ENCODE results near the gene CACFD1. TPM values are rescaled to one million over a fixed set of nuclear protein-coding genes. Genes with fewer than 3 reads are reported as not detected.

CACFD1 gene
- total RNA-seq, 1 experiment from 2014 or later, result 22.5 TPM

DNA sequence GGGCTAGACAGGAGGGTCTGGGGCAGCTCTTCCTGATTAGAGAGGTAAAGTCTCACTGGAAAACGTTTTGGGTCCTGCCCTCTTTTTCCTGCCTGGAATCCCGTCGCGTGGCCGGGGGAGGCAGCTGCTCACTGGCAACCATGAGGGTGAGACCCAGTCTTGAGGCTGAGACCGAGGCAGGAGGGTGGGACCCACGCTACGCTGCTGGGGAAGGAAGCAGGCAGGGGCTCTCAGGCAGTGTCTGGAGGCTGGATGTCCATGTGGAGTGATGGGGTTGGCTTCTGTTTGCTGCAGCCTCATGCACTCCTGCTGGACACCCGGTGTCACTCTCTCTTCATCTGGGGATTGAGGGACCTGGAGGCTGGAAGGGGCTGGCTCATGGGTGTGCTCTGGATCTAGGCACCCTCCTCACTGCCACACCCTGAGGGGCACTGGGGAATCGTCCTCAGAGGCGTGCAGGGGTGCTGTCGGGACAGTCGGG is 30.5 kb downstream of the CACFD1 start:
- no peak overlapping the region for H3K4me3 Mint-ChIP-seq
- no peaks in the 10 kb centered on the region for H3K36me3 Mint-ChIP-seq
- TF ChIP-seq MYBL2 (CRISPR knock-in tag; IDR thresholded peaks at IDR 0.05), result no peak
- TF ChIP-seq, protein P1, sequence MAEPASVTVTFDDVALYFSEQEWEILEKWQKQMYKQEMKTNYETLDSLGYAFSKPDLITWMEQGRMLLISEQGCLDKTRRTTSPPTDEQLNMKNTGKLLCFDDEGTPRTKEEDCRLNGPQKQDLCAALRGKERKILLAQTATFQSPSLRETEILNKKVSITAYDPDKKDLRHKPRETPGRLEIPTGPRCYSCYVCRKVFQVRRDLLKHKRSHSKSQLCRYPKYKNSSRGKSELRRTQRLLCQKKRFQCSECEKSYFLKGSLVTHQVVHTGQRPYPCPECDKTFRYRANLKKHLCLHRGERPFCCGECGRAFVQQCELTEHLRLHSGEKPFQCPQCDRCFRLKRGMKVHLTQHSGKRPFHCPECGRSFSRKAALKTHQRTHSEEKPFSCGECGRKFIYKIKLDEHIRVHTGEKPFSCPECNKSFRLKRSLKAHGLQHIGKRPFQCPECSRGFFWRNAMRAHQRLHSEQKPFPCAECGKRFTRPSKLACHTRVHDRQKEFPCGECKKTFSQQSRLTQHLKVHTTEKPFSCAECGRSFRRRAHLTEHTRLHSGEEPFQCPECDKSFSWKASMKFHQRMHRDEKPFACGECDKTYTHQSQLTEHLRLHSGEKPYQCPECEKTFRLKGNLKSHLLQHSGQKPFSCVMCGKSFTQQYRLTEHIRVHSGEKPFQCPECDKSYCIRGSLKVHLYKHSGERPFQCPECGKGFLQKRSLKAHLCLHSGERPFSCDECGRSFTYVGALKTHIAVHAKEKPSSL (CRISPR knock-in tag; conservative IDR thresholded peaks at IDR 0.05), result no peak
- TF ChIP-seq, protein P2, sequence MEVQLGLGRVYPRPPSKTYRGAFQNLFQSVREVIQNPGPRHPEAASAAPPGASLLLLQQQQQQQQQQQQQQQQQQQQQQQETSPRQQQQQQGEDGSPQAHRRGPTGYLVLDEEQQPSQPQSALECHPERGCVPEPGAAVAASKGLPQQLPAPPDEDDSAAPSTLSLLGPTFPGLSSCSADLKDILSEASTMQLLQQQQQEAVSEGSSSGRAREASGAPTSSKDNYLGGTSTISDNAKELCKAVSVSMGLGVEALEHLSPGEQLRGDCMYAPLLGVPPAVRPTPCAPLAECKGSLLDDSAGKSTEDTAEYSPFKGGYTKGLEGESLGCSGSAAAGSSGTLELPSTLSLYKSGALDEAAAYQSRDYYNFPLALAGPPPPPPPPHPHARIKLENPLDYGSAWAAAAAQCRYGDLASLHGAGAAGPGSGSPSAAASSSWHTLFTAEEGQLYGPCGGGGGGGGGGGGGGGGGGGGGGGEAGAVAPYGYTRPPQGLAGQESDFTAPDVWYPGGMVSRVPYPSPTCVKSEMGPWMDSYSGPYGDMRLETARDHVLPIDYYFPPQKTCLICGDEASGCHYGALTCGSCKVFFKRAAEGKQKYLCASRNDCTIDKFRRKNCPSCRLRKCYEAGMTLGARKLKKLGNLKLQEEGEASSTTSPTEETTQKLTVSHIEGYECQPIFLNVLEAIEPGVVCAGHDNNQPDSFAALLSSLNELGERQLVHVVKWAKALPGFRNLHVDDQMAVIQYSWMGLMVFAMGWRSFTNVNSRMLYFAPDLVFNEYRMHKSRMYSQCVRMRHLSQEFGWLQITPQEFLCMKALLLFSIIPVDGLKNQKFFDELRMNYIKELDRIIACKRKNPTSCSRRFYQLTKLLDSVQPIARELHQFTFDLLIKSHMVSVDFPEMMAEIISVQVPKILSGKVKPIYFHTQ (CRISPR knock-in tag; IDR thresholded peaks at IDR 0.05), result no peak
- no peak for TF ChIP-seq TEAD4 (CRISPR knock-in tag; IDR thresholded peaks at IDR 0.05)
- no peak for TF ChIP-seq MXD4 (CRISPR knock-in tag; IDR thresholded peaks at IDR 0.05; ENCODE audit: borderline replicate concordance)
- TF ChIP-seq RELA (CRISPR knock-in tag; IDR thresholded peaks at IDR 0.05; ENCODE audit: borderline replicate concordance), result no peak
- TF ChIP-seq, protein P3, sequence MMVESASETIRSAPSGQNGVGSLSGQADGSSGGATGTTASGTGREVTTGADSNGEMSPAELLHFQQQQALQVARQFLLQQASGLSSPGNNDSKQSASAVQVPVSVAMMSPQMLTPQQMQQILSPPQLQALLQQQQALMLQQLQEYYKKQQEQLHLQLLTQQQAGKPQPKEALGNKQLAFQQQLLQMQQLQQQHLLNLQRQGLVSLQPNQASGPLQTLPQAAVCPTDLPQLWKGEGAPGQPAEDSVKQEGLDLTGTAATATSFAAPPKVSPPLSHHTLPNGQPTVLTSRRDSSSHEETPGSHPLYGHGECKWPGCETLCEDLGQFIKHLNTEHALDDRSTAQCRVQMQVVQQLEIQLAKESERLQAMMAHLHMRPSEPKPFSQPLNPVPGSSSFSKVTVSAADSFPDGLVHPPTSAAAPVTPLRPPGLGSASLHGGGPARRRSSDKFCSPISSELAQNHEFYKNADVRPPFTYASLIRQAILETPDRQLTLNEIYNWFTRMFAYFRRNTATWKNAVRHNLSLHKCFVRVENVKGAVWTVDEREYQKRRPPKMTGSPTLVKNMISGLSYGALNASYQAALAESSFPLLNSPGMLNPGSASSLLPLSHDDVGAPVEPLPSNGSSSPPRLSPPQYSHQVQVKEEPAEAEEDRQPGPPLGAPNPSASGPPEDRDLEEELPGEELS (CRISPR knock-in tag; IDR thresholded peaks at IDR 0.05), result no peak
- TF ChIP-seq EMX1 (CRISPR knock-in tag; IDR thresholded peaks at IDR 0.05), result no peak
- TF ChIP-seq, protein P4, sequence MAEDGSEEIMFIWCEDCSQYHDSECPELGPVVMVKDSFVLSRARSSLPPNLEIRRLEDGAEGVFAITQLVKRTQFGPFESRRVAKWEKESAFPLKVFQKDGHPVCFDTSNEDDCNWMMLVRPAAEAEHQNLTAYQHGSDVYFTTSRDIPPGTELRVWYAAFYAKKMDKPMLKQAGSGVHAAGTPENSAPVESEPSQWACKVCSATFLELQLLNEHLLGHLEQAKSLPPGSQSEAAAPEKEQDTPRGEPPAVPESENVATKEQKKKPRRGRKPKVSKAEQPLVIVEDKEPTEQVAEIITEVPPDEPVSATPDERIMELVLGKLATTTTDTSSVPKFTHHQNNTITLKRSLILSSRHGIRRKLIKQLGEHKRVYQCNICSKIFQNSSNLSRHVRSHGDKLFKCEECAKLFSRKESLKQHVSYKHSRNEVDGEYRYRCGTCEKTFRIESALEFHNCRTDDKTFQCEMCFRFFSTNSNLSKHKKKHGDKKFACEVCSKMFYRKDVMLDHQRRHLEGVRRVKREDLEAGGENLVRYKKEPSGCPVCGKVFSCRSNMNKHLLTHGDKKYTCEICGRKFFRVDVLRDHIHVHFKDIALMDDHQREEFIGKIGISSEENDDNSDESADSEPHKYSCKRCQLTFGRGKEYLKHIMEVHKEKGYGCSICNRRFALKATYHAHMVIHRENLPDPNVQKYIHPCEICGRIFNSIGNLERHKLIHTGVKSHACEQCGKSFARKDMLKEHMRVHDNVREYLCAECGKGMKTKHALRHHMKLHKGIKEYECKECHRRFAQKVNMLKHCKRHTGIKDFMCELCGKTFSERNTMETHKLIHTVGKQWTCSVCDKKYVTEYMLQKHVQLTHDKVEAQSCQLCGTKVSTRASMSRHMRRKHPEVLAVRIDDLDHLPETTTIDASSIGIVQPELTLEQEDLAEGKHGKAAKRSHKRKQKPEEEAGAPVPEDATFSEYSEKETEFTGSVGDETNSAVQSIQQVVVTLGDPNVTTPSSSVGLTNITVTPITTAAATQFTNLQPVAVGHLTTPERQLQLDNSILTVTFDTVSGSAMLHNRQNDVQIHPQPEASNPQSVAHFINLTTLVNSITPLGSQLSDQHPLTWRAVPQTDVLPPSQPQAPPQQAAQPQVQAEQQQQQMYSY (CRISPR knock-in tag; IDR thresholded peaks at IDR 0.05), result no peak
- TF ChIP-seq, protein P5, sequence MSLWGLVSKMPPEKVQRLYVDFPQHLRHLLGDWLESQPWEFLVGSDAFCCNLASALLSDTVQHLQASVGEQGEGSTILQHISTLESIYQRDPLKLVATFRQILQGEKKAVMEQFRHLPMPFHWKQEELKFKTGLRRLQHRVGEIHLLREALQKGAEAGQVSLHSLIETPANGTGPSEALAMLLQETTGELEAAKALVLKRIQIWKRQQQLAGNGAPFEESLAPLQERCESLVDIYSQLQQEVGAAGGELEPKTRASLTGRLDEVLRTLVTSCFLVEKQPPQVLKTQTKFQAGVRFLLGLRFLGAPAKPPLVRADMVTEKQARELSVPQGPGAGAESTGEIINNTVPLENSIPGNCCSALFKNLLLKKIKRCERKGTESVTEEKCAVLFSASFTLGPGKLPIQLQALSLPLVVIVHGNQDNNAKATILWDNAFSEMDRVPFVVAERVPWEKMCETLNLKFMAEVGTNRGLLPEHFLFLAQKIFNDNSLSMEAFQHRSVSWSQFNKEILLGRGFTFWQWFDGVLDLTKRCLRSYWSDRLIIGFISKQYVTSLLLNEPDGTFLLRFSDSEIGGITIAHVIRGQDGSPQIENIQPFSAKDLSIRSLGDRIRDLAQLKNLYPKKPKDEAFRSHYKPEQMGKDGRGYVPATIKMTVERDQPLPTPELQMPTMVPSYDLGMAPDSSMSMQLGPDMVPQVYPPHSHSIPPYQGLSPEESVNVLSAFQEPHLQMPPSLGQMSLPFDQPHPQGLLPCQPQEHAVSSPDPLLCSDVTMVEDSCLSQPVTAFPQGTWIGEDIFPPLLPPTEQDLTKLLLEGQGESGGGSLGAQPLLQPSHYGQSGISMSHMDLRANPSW (CRISPR knock-in tag; conservative IDR thresholded peaks at IDR 0.05; ENCODE audit: low read depth), result no peak
- TF ChIP-seq, protein P6, sequence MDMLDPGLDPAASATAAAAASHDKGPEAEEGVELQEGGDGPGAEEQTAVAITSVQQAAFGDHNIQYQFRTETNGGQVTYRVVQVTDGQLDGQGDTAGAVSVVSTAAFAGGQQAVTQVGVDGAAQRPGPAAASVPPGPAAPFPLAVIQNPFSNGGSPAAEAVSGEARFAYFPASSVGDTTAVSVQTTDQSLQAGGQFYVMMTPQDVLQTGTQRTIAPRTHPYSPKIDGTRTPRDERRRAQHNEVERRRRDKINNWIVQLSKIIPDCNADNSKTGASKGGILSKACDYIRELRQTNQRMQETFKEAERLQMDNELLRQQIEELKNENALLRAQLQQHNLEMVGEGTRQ (CRISPR knock-in tag; IDR thresholded peaks at IDR 0.05), result no peak
- TF ChIP-seq GRHL2 (CRISPR knock-in tag; IDR thresholded peaks at IDR 0.05; ENCODE audit: insufficient replicate concordance, severe bottlenecking), result no peak
- no peak for TF ChIP-seq ZNF671 (CRISPR knock-in tag; IDR thresholded peaks at IDR 0.05)
- TF ChIP-seq, protein P7, sequence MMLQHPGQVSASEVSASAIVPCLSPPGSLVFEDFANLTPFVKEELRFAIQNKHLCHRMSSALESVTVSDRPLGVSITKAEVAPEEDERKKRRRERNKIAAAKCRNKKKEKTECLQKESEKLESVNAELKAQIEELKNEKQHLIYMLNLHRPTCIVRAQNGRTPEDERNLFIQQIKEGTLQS (CRISPR knock-in tag; conservative IDR thresholded peaks at IDR 0.05), result no peak
- TF ChIP-seq NFYB (CRISPR knock-in tag; conservative IDR thresholded peaks at IDR 0.05; ENCODE audit: low read depth), result no peak
- TF ChIP-seq, protein P8, sequence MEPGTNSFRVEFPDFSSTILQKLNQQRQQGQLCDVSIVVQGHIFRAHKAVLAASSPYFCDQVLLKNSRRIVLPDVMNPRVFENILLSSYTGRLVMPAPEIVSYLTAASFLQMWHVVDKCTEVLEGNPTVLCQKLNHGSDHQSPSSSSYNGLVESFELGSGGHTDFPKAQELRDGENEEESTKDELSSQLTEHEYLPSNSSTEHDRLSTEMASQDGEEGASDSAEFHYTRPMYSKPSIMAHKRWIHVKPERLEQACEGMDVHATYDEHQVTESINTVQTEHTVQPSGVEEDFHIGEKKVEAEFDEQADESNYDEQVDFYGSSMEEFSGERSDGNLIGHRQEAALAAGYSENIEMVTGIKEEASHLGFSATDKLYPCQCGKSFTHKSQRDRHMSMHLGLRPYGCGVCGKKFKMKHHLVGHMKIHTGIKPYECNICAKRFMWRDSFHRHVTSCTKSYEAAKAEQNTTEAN (CRISPR knock-in tag; IDR thresholded peaks at IDR 0.05), result no peak
- no peak for TF ChIP-seq CREB1 (CRISPR knock-in tag; IDR thresholded peaks at IDR 0.05)
- TF ChIP-seq, protein P9, sequence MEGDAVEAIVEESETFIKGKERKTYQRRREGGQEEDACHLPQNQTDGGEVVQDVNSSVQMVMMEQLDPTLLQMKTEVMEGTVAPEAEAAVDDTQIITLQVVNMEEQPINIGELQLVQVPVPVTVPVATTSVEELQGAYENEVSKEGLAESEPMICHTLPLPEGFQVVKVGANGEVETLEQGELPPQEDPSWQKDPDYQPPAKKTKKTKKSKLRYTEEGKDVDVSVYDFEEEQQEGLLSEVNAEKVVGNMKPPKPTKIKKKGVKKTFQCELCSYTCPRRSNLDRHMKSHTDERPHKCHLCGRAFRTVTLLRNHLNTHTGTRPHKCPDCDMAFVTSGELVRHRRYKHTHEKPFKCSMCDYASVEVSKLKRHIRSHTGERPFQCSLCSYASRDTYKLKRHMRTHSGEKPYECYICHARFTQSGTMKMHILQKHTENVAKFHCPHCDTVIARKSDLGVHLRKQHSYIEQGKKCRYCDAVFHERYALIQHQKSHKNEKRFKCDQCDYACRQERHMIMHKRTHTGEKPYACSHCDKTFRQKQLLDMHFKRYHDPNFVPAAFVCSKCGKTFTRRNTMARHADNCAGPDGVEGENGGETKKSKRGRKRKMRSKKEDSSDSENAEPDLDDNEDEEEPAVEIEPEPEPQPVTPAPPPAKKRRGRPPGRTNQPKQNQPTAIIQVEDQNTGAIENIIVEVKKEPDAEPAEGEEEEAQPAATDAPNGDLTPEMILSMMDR (IDR thresholded peaks at IDR 0.05), result no peak
- H3K4me1 Mint-ChIP-seq, result no peaks in the 10 kb centered on the region
- CTCF ChIA-PET, result no interaction called here
- ATAC-seq (no peak), DNase-seq (ENCODE audit: low spot score) (no peak)
- H3K27ac Mint-ChIP-seq, result no peak overlapping the region
- POLR2A ChIA-PET, result no interaction called here
- no peaks in the 10 kb centered on the region for H3K27me3 Mint-ChIP-seq (ENCODE audit: low read depth)
- no peaks in the 10 kb centered on the region for H3K9me3 Mint-ChIP-seq

All from WTC11 (cell line).